Neural progenitor cell (in vitro differentiated cells): ENCODE measurements around the gene TEX54.

ENCODE experiments used
- CTCF ChIP-seq: fragments of 200-600 bp; sonication (generic); IDR thresholded peaks from 2 replicates; pipeline ENCODE4 v1.5.1; 2017; ENCODE audit warnings: antibody characterized with exemption, mild to moderate bottlenecking
- EZH2 ChIP-seq: fragments of 200-600 bp; sonication (generic); IDR thresholded peaks from 2 replicates; pipeline ENCODE4 v1.6.1; 2017; ENCODE audit warnings: antibody characterized with exemption, mild to moderate bottlenecking, moderate library complexity
- EZH2phosphoT487 ChIP-seq: fragments of 200-600 bp; sonication (generic); IDR thresholded peaks from 2 replicates; pipeline ENCODE4 v1.6.1; 2017; ENCODE audit warnings: antibody characterized with exemption

DNA sequence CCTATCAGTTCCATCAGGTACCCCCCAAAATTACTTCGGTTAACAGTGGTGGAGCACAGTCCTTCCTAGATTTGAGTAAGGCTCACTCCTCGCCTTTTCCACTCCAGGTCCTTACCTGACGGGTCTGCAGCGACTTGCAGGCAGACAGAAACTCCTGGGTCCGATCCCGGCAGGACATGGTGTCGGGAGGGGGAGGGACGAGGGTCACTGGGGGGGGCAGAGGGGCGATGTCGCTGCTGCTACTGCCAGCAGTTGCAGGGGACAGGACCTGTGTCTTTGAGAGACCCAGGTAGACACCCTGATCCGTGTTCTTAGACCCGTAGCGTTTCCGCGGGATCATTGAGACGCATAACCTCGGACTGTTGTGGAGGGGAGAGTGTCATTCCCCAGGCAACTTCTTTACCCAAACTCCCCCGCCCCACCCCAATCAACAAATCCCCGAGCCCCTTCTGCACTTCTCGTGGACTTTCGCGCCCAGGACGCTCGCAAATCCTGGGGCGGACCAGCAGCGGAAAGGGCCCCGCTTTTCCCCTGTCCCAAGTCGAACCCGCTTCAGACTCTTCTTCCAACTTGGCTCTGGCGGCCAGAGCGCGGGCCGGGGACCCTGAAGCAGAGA, 1.6 kb downstream of the TEX54 start:
- TF ChIP-seq CTCF (no peak), EZH2 (no peak), EZH2phosphoT487 (no peak)
